ENCODE measurements around the gene PPP1R9A. TPM values are rescaled to one million over a fixed set of nuclear protein-coding genes. Genes with fewer than 3 reads are reported as not detected.
"Not testable (repeated sequence)": the region's sequence is repeated elsewhere in the genome, so short reads cannot be mapped to it uniquely, and the experiment has no call there.

The PPP1R9A gene
- total RNA-seq, 2 donors from 2014 or later = 15.1 to 29.4 TPM

DNA sequence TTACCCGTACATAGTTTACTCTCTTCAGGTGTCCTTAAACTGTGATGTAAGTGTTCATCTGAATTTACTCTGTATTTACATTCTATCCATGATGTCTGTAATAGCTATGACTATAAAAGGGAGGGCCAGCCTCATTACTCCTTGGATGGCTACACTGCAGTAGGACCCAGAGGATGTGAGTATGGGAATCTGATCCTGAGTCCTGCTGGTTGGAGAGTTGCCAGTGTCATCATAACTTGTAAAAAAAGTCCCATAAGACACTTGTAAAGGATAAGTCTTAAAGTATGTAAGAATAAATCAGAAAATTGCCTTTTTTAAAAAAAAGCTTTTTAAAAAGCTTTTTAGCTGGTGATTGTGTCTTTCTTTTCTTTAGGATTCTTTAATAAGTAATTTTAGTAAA is 95.4 kb downstream of the PPP1R9A start:
- H3K27me3 ChIP-seq (replicated peaks; ENCODE audit: insufficient read depth) = no peaks in the 10 kb centered on the region
- H3K4me1 ChIP-seq (replicated peaks) = no peaks in the 10 kb centered on the region
- intact Hi-C loops (cut with DNase I) = no loop called here
- DNase-seq (ENCODE audit: low spot score) = no peak
- TF ChIP-seq POLR2A (IDR thresholded peaks at IDR 0.05) (no peak), POLR2AphosphoS5 (IDR thresholded peaks at IDR 0.05) (no peak)
- TF ChIP-seq, protein P1, sequence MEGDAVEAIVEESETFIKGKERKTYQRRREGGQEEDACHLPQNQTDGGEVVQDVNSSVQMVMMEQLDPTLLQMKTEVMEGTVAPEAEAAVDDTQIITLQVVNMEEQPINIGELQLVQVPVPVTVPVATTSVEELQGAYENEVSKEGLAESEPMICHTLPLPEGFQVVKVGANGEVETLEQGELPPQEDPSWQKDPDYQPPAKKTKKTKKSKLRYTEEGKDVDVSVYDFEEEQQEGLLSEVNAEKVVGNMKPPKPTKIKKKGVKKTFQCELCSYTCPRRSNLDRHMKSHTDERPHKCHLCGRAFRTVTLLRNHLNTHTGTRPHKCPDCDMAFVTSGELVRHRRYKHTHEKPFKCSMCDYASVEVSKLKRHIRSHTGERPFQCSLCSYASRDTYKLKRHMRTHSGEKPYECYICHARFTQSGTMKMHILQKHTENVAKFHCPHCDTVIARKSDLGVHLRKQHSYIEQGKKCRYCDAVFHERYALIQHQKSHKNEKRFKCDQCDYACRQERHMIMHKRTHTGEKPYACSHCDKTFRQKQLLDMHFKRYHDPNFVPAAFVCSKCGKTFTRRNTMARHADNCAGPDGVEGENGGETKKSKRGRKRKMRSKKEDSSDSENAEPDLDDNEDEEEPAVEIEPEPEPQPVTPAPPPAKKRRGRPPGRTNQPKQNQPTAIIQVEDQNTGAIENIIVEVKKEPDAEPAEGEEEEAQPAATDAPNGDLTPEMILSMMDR (IDR thresholded peaks at IDR 0.05) = no peak
- H3K4me3 ChIP-seq = no peak overlapping the region
- WGBS = 94% methylated on average over 1 of the region's 1 CpG
- no peak overlapping the region for H3K27ac ChIP-seq
- no peaks in the 10 kb centered on the region for H3K36me3 ChIP-seq
- H3K9me3 ChIP-seq = no peaks in the 10 kb centered on the region

DNA sequence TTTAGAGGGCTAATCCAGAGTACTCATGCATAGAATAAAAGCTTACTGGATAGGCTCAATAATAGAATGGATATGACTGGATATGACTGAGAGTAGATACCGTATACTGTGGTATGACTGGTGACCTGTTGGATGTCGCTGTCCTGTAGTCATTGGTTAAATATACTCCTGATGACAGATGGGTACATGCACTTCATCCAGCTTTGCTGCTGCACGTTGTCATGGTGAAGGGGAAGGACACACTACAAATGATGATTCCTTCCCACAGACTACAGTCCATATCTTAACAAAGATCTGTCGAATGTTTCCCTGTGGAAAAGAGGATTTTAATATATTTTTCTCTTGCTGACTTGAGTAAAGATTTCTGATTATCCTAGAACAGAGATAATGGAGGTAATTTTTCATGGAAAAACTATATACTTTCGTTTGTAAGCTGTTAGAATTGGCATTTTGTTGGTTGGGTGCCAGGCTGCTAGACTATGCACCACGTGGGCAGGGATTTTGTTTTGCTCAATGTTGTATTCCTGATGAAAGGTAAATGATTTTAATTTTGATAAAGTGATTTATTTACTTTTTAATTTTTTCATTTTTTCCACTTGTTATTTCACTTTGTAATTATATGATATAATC is 97.3 kb downstream of the PPP1R9A start:
- no peak overlapping the region for H3K27ac ChIP-seq
- TF ChIP-seq, protein P1 (IDR thresholded peaks at IDR 0.05) = no peak
- no peak for TF ChIP-seq POLR2A (IDR thresholded peaks at IDR 0.05)
- no peak for TF ChIP-seq POLR2AphosphoS5 (IDR thresholded peaks at IDR 0.05)
- no peaks in the 10 kb centered on the region for H3K27me3 ChIP-seq (replicated peaks; ENCODE audit: insufficient read depth)
- no peak overlapping the region for H3K4me3 ChIP-seq
- H3K36me3 ChIP-seq = no peaks in the 10 kb centered on the region
- H3K9me3 ChIP-seq = no peaks in the 10 kb centered on the region
- no peaks in the 10 kb centered on the region for H3K4me1 ChIP-seq (replicated peaks)
- intact Hi-C loops (cut with DNase I) = no loop called here
- DNase-seq (ENCODE audit: low spot score) = no peak
- WGBS = 63% methylated on average over 6 of the region's 6 CpGs

DNA sequence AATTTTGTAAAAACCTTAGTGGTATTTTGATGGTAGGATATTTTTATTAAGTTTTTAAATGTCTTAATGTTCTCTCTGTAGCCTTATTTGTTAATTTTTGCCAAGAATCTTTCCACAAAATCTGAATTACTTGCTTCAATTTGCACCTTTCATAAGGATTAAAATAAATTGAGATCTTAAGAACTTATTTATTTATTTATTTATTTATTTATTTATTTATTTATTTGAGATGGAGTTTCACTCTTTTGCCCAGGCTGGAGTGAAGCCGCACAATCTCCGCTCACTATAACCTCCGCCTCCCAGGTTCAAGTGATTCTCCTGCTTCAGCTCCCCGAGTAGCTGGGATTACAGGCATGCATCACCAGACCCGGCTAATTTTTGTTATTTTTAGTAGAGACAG is 98.6 kb downstream of the PPP1R9A start:
- Histone ChIP-seq H3K36me3 (no peaks in the 10 kb centered on the region), H3K27me3 (replicated peaks; ENCODE audit: insufficient read depth) (no peaks in the 10 kb centered on the region), H3K4me3 (no peak overlapping the region), H3K9me3 (no peaks in the 10 kb centered on the region), H3K4me1 (replicated peaks) (no peaks in the 10 kb centered on the region), H3K27ac (no peak overlapping the region)
- TF ChIP-seq POLR2A (IDR thresholded peaks at IDR 0.05) (no peak), POLR2AphosphoS5 (IDR thresholded peaks at IDR 0.05) (no peak)
- TF ChIP-seq, protein P1 (IDR thresholded peaks at IDR 0.05) = no peak
- intact Hi-C loops (cut with DNase I) = no loop called here
- DNase-seq (ENCODE audit: low spot score) = no peak
- 97% methylated on average over 5 of the region's 5 CpGs for WGBS

DNA sequence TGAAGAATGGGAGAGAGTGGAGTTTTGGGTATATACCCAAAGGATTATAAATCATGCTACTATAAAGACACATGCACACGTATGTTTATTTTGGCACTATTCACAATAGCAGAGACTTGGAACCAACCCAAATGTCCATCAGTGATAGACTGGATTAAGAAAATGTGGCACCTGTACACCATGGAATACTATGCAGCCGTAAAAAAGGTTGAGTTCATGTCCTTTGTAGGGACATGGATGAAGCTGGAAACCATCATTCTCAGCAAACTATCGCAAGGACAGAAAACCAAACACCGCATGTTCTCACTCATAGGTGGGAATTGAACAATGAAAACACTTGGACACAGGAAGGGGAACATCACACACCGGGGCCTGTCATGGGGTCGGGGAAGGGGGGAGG is 101.4 kb downstream of the PPP1R9A start:
- DNase-seq (ENCODE audit: low spot score); H3K4me3 ChIP-seq; H3K4me1 ChIP-seq (replicated peaks); H3K27ac ChIP-seq; intact Hi-C loops (cut with DNase I); H3K9me3 ChIP-seq; H3K27me3 ChIP-seq (replicated peaks; ENCODE audit: insufficient read depth); H3K36me3 ChIP-seq: not testable (repeated sequence)
- 90% methylated on average over 6 of the region's 6 CpGs for WGBS

DNA sequence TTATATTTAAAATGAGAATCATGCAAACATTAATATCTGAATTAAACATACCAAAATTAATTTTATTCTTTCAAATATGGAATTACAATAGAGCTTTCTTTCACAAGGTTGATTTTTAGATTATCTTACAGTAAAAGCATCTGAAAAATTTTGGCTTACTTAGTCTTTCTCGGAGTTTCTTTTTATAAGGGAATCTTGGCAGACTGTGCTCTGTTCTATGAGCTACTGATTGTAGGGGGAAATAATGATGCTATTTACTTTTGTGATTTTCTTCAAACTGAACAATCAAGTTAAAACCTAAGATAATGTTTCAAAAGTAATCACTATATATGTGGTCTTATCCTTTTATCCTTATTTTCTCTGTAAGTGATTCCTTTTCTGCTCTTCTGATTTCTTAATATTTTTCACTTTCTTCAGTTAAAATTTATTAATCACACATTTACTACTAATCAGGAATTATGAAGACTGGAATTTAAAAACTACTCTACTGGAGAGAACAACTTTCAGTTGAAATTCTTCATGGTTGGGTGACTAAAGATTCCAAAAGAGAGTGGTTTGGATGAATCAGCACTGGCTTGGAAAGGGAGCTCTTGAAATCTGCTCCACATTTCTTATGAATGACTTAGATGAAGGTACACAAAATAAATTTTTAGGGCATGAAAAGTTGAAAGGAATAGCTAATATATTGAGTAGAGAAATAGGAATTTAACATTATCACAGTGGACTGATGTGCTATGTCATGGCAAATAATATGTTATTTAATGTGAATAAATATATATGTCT is 103.9 kb downstream of the PPP1R9A start:
- no peaks in the 10 kb centered on the region for H3K27me3 ChIP-seq (replicated peaks; ENCODE audit: insufficient read depth)
- no peaks in the 10 kb centered on the region for H3K36me3 ChIP-seq
- TF ChIP-seq POLR2A (IDR thresholded peaks at IDR 0.05) (no peak), POLR2AphosphoS5 (IDR thresholded peaks at IDR 0.05) (no peak)
- TF ChIP-seq, protein P1 (IDR thresholded peaks at IDR 0.05) = no peak
- intact Hi-C loops (cut with DNase I) = no loop called here
- H3K27ac ChIP-seq = no peak overlapping the region
- no peaks in the 10 kb centered on the region for H3K4me1 ChIP-seq (replicated peaks)
- DNase-seq (ENCODE audit: low spot score) = no peak
- H3K4me3 ChIP-seq = no peak overlapping the region
- 17% methylated on average over 1 of the region's 1 CpG for WGBS
- H3K9me3 ChIP-seq = no peaks in the 10 kb centered on the region

Data from prostate gland (tissue), 2 donors.